Activated T-helper 2 cell treated with anti-CD3 and anti-CD28 coated beads, Interferon-gamma antibody, Interleukin-2, Interleukin-4, amounts not matched to agents 10 μg/mL and 5 μg/mL and 100 μg/mL, durations not matched to agents 14 hours and 24 hours and 36 hours (primary cell): ENCODE results near the gene GNG7. TPM values are rescaled to one million over a fixed set of nuclear protein-coding genes. Genes with fewer than 3 reads are reported as not detected.
"Not testable (repeated sequence)": the region's sequence is repeated elsewhere in the genome, so short reads cannot be mapped to it uniquely, and the experiment has no call there.

Source experiments
- DNase-seq: peaks from one replicate; pipeline ENCODE4 v3.0.0; 2021; ENCODE audit warnings: low spot score
- H3K27ac Mint-ChIP-seq: one replicate; pipeline ENCODE4 v1.8.0; 2021; ENCODE audit warnings: mixed read lengths
- H3K27me3 Mint-ChIP-seq: one replicate; pipeline ENCODE4 v1.8.0; 2021; ENCODE audit warnings: low read depth, mixed read lengths
- H3K36me3 Mint-ChIP-seq: one replicate; pipeline ENCODE4 v1.8.0; 2021; ENCODE audit warnings: low read depth, mixed read lengths
- H3K4me1 Mint-ChIP-seq: one replicate; pipeline ENCODE4 v1.8.0; 2021; ENCODE audit warnings: low read depth, mixed read lengths
- H3K4me3 Mint-ChIP-seq: one replicate; pipeline ENCODE4 v1.8.0; 2021; ENCODE audit warnings: low read depth, mild to moderate bottlenecking, moderate library complexity, mixed read lengths
- H3K9me3 Mint-ChIP-seq: one replicate; pipeline ENCODE4 v1.8.0; 2021; ENCODE audit warnings: mixed read lengths
- intact Hi-C: fragments of 100-400 bp; cut with micrococcal nuclease; formaldehyde crosslinking; loops from one replicate; pipeline ENCODE4 v1.15.1; 2023
- total RNA-seq: library from RNA; stranded (reverse); gene quantifications from 2 replicates; pipeline ENCODE4 v1.2.3, GENCODE V29; 2022

Gene GNG7
- total RNA-seq, 1 donor from 2014 or later: 0.16 TPM

DNA sequence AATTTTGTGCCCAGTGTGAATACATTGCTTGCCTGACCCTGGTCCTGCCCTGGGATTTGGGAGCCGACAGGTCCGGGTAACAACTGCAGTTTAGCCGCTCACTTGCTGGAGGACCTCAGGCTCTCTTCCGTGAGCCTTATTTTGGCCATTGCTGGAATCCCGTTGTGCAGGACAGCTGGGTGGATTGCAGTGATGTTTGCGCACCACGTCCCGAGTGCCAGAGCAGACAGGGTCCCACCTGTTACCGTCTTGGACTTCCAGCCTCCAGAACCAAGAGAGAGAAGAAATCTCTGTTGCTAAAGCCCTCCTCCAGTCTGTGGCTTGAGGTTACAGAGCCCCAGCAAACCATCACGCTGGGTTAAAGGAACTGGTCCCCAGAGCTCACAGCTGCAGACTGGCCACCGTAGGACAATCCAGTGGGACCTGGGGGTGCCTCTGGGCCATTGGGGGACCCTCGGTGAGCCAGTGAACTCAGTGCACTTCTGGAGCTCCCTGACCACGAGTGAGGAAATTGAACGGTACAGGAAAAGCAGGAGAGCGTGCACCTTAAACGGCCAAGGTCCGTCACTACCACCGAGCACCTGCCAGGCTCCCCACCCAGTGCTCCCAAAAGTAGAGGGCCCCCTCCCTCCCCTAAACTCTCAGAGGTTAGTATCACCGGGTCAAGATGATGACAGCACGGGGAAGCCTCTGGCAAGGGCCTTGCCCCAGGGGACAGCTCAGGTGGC, 92.9 kb downstream of the GNG7 start:
- no peak for DNase-seq
- intact Hi-C loops: loop anchor here (5.0 kb wide), 1 partner anchor 57 kb away; no protein-coding TSS in a partner anchor
- Mint-ChIP-seq H3K27me3 (peaks cover 11% of the 10 kb centered on the region), H3K4me3 (peak overlapping the region; percentile 66), H3K9me3 (no peaks in the 10 kb centered on the region), H3K27ac (no peak overlapping the region), H3K36me3 (no peaks in the 10 kb centered on the region), H3K4me1 (peaks cover 31% of the 10 kb centered on the region)

- H3K27ac Mint-ChIP-seq, H3K36me3 Mint-ChIP-seq, DNase-seq, H3K9me3 Mint-ChIP-seq, H3K4me3 Mint-ChIP-seq, intact Hi-C loops: not testable (repeated sequence)
- Mint-ChIP-seq H3K4me1 (peaks cover 29% of the 10 kb centered on the region), H3K27me3 (peaks cover 11% of the 10 kb centered on the region)
Measured at GRCh38 chr19:2609034-2609388, 93.5 kb downstream of the GNG7 start.

- intact Hi-C loops: loop anchor here (1.0 kb wide), 1 partner anchor 9 kb away; no protein-coding TSS in a partner anchor
- H3K4me3 Mint-ChIP-seq: no peak overlapping the region
- peaks cover 11% of the 10 kb centered on the region for H3K27me3 Mint-ChIP-seq
- no peaks in the 10 kb centered on the region for H3K9me3 Mint-ChIP-seq
- H3K36me3 Mint-ChIP-seq: no peaks in the 10 kb centered on the region
- peaks cover 25% of the 10 kb centered on the region for H3K4me1 Mint-ChIP-seq
- DNase-seq: no peak
- no peak overlapping the region for H3K27ac Mint-ChIP-seq
Measured at GRCh38 chr19:2608602-2608922, 93.9 kb downstream of the GNG7 start.

DNA sequence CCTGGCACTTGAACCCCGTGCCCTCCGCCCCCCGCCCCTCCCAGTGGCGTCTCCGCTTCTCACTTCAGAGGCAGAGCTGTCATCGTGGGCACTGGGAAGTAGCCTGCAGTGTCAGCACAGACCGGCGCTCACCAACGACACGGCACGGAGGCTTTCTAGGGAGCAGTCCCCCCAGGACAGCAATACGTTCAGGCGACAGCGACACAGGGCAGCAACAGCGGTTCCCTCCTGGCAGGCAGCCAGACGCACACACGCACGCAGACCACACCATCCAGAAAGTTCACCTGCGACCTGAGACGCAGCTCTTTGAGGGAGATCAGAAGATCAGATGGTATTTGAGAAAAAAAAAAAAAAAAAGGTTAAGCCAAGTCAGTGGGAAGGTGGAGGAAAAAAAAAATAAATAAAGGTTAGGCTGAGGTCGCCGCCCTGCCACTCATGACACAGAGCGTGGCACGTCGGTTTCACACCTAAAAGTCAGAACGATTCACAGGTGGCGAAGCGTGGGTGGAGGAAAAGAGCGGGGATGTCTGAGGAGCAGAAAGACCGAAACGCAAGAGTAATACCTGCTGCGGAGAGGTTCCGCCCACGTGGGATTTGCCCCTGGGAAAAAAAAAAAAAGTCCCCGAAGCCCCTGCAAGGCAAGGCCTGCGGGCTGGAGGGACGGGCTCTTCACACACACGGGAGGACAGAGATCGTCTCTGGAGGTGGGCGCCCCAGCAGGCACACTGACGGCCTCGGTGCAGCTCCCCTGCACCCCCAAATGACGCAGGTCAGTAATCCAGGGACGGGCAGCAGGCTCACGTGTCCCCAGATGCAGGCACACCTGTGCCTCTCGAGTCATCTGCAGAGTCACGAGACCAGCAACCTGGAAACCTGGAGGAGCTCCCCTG, 94.5 kb downstream of the GNG7 start:
- H3K27ac Mint-ChIP-seq: peak overlapping the region; percentile 53
- peaks cover 12% of the 10 kb centered on the region for H3K27me3 Mint-ChIP-seq
- peaks cover 21% of the 10 kb centered on the region for H3K4me1 Mint-ChIP-seq
- no peaks in the 10 kb centered on the region for H3K9me3 Mint-ChIP-seq
- DNase-seq: no peak
- intact Hi-C loops: loop anchor here (1.0 kb wide), 1 partner anchor 9 kb away; no protein-coding TSS in a partner anchor
- no peaks in the 10 kb centered on the region for H3K36me3 Mint-ChIP-seq
- peak overlapping the region; percentile 57 for H3K4me3 Mint-ChIP-seq

DNA sequence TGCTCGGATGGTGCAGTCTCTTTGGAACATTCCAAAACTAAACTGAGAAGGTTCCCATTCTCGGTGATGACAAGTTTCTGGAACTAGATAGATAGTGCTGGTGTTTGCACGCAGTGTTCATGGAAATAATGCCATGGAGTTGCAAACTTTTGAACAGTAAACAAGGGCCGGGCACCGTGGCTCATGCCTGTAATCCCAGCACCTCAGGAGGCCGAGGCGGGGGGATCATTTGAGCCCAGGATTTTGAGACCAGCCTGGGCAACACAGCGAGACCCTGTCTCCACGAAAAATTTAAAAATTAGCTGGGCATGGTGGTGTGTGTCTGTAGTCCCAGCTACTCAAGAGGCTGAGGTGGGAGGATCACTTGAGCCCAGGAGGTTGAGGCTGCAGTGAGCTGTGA, 95.7 kb downstream of the GNG7 start:
- peaks cover 21% of the 10 kb centered on the region for H3K4me1 Mint-ChIP-seq
- H3K27ac Mint-ChIP-seq, H3K4me3 Mint-ChIP-seq, H3K9me3 Mint-ChIP-seq, H3K36me3 Mint-ChIP-seq, DNase-seq, intact Hi-C loops: not testable (repeated sequence)
- peaks cover 17% of the 10 kb centered on the region for H3K27me3 Mint-ChIP-seq

DNA sequence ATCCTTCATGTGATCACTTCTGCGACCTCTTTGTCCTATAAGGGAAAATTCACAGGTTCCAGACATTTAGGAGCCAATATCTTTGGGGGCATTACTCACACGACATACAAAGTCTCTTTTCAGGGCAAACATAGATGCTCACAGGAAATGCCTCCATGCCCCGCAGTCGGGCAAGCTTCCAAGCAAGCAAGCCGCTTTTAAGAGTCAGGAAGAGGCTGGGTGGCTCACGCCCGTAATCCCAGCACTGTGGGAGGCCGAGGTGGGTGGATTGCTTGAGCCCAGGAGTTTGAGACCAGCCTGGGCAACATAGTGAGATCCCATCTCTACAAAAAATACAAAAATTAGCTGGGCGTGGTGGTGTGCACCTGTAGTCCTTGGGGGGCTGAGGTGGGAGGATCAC, 96.6 kb downstream of the GNG7 start:
- H3K27ac Mint-ChIP-seq, H3K4me3 Mint-ChIP-seq, H3K36me3 Mint-ChIP-seq, intact Hi-C loops, DNase-seq, H3K9me3 Mint-ChIP-seq: not testable (repeated sequence)
- Mint-ChIP-seq H3K27me3 (peaks cover 22% of the 10 kb centered on the region), H3K4me1 (peaks cover 20% of the 10 kb centered on the region)

DNA sequence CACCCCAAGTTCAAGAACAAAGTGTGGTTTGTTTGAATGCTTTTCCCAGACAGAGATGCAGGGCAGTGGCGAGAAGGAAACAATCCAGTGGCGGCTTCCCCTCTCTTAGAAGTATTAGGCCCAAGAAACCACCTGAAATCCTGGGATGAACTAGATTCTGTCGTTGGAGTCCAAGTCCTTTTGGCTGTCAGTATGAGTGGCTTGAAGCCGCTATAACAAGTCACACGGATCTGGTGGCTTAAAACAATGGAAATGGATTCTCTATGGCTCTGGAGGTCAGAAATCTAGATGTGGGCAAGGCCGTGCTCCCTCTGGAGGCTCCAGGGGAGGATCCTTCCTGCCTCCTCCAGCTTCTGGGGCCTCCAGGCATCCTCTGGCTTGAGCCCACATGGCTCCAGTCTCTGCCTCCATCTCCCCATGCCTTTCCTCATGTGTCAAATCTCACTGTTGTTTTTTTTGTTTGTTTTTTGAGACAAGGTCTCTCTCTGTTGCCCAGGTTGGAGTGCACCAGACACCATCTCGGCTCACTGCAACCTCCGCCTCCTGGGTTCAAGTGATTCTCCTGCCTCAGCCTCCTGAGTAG, 97.7 kb downstream of the GNG7 start:
- H3K36me3 Mint-ChIP-seq: no peaks in the 10 kb centered on the region
- H3K4me3 Mint-ChIP-seq: no peak overlapping the region
- no peaks in the 10 kb centered on the region for H3K9me3 Mint-ChIP-seq
- intact Hi-C loops: no loop called here
- no peak overlapping the region for H3K27ac Mint-ChIP-seq
- H3K27me3 Mint-ChIP-seq: peaks cover 22% of the 10 kb centered on the region
- peaks cover 18% of the 10 kb centered on the region for H3K4me1 Mint-ChIP-seq
- no peak for DNase-seq

DNA sequence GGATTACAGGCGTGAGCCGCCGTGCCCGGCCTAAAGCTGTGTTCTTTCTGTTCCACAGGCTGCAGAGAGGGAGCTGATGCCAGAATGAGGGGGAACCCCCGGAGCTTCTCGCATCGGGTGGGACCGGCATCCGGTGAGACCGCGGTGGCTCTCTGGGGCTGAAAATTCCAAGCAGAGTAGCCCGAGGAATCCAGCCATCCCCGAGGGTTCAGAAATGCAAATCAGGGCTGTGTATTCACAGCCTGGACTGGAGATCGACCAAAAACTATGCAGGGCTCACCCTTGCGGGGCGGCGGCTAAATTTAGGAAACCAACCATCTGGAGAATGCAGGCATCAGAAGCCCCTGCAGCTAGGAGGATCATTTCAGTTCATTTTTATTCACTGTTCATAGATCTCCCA, 99.2 kb downstream of the GNG7 start:
- H3K4me1 Mint-ChIP-seq: peaks cover 22% of the 10 kb centered on the region

DNA sequence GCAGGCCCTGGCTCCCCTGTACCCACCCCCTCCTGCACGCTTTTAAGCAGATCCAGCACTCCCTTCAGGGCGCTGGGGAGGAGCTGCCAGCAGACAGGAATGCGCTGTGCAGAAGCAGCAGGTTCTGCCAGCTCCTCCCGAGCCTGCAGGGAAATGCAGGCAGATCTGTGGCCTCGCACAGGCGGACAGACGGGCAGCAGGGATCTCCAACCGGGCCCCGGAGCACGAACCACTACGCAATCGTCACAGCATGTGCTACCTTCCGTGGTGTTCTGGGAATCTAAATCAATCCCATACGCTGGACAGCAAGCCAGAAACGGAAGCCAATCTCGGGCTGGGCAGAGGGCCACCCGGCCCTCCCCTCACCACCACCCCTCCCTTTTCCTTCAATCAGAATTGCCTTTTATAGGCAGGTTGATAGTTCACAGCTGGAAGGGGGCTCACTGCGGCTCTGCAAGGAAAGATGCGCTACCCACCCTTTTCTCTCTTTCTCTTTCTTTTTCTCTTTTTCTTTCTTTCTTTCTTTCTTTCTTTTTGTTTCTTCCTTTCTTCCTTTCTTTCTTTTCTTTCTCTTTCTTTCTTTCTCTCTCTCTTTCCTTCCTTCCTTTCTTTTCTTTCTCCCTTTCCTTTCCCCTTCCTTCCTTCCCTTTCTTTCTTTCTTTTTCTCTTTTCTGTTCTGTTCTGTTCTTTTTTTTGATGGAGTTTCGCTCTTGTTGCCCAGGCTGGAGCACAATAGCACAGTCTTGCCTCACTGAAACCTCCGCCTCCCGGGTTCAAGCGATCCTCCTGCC, 99.9 kb downstream of the GNG7 start:
- no peak overlapping the region for H3K27ac Mint-ChIP-seq
- H3K4me1 Mint-ChIP-seq: peaks cover 15% of the 10 kb centered on the region
- no peak for DNase-seq
- intact Hi-C loops: no loop called here
- no peaks in the 10 kb centered on the region for H3K9me3 Mint-ChIP-seq
- H3K36me3 Mint-ChIP-seq: no peaks in the 10 kb centered on the region
- H3K4me3 Mint-ChIP-seq: no peak overlapping the region
- peaks cover 12% of the 10 kb centered on the region for H3K27me3 Mint-ChIP-seq

More for the DNA sequence above, 99.2 kb downstream of the GNG7 start:
- Mint-ChIP-seq H3K36me3 (no peaks in the 10 kb centered on the region), H3K9me3 (no peaks in the 10 kb centered on the region), H3K27me3 (peaks cover 17% of the 10 kb centered on the region), H3K27ac (no peak overlapping the region), H3K4me3 (no peak overlapping the region)
- no peak for DNase-seq
- intact Hi-C loops: no loop called here

GRCh38 chr19:2600914-2601870, 101.3 kb downstream of the GNG7 start:
- DNase-seq: no peak
- Mint-ChIP-seq H3K4me3 (no peak overlapping the region), H3K36me3 (no peaks in the 10 kb centered on the region), H3K4me1 (peaks cover 14% of the 10 kb centered on the region), H3K27me3 (peaks cover 16% of the 10 kb centered on the region), H3K27ac (no peak overlapping the region), H3K9me3 (no peaks in the 10 kb centered on the region)
- intact Hi-C loops: no loop called here

- Mint-ChIP-seq H3K27me3 (peaks cover 27% of the 10 kb centered on the region), H3K36me3 (no peaks in the 10 kb centered on the region), H3K9me3 (no peaks in the 10 kb centered on the region), H3K4me3 (no peak overlapping the region), H3K4me1 (peaks cover 6% of the 10 kb centered on the region), H3K27ac (no peak overlapping the region)
- DNase-seq: no peak
- intact Hi-C loops: no loop called here
Measured at GRCh38 chr19:2594319-2594718, 108.2 kb downstream of the GNG7 start.
